Progenitor cell of endocrine pancreas (in vitro differentiated cells): ENCODE measurements around the gene CAPS2. TPM values are rescaled to one million over a fixed set of nuclear protein-coding genes. Genes with fewer than 3 reads are reported as not detected.

Experiments used
- DNase-seq: peaks from one replicate; pipeline ENCODE4 v3.0.0; 2021; ENCODE audit warnings: low spot score; ENCODE audit not compliant: unreplicated experiment
- H3K27ac Mint-ChIP-seq: 2 replicates; pipeline ENCODE4 v1.8.0; 2021; ENCODE audit warnings: mild to moderate bottlenecking, moderate library complexity, mixed read lengths
- H3K27me3 Mint-ChIP-seq: 2 replicates; pipeline ENCODE4 v1.8.0; 2021; ENCODE audit warnings: mixed read lengths
- H3K36me3 Mint-ChIP-seq: 2 replicates; pipeline ENCODE4 v1.8.0; 2022; ENCODE audit warnings: mixed read lengths; ENCODE audit not compliant: insufficient read depth
- H3K4me1 Mint-ChIP-seq: 2 replicates; pipeline ENCODE4 v1.8.0; 2021; ENCODE audit warnings: low read depth, mixed read lengths
- H3K4me3 Mint-ChIP-seq: 2 replicates; pipeline ENCODE4 v1.8.0; 2021; ENCODE audit warnings: low read depth, mild to moderate bottlenecking, moderate library complexity, mixed read lengths
- H3K9me3 Mint-ChIP-seq: 2 replicates; pipeline ENCODE4 v1.8.0; 2021; ENCODE audit warnings: low read depth, mixed read lengths
- total RNA-seq: library from RNA; stranded (reverse); gene quantifications from 2 replicates; pipeline ENCODE4 v1.2.1, GENCODE V29; 2021
- TF ChIP-seq, protein P1 (sequence below): fragments of 200-600 bp; sonication (generic); IDR thresholded peaks from one replicate; pipeline ENCODE4 v1.5.0; 2021; ENCODE audit warnings: antibody characterized with exemption, mild to moderate bottlenecking; ENCODE audit not compliant: unreplicated experiment

CAPS2 gene
- total RNA-seq, 1 donor from 2014 or later, result 9.6 TPM

DNA sequence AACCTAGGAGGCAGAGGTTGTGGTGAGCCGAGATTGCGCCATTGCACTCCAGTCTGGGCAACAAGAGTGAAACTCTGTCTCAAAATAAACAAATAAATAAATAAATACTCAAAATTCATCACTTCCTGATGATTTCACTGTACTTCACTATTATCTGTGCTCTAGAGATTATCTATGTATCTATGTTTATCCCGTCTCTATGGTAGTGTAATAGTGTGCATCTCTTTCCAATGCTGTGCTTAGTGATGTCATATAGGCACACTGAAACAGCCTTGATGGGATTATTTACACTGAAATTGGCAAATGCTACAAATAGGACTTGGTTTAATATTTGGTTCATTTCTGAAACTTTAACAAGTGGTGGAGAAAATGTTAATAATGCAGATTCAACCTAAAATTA lies 6.5 kb downstream of the CAPS2 start:
- DNase-seq, result no peak
- no peak overlapping the region for H3K27ac Mint-ChIP-seq
- peaks cover 1% of the 10 kb centered on the region for H3K4me1 Mint-ChIP-seq
- no peak overlapping the region for H3K4me3 Mint-ChIP-seq
- H3K27me3 Mint-ChIP-seq, result no peaks in the 10 kb centered on the region
- H3K9me3 Mint-ChIP-seq, result no peaks in the 10 kb centered on the region
- TF ChIP-seq, protein P1, sequence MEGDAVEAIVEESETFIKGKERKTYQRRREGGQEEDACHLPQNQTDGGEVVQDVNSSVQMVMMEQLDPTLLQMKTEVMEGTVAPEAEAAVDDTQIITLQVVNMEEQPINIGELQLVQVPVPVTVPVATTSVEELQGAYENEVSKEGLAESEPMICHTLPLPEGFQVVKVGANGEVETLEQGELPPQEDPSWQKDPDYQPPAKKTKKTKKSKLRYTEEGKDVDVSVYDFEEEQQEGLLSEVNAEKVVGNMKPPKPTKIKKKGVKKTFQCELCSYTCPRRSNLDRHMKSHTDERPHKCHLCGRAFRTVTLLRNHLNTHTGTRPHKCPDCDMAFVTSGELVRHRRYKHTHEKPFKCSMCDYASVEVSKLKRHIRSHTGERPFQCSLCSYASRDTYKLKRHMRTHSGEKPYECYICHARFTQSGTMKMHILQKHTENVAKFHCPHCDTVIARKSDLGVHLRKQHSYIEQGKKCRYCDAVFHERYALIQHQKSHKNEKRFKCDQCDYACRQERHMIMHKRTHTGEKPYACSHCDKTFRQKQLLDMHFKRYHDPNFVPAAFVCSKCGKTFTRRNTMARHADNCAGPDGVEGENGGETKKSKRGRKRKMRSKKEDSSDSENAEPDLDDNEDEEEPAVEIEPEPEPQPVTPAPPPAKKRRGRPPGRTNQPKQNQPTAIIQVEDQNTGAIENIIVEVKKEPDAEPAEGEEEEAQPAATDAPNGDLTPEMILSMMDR, result no peak
- no peaks in the 10 kb centered on the region for H3K36me3 Mint-ChIP-seq

DNA sequence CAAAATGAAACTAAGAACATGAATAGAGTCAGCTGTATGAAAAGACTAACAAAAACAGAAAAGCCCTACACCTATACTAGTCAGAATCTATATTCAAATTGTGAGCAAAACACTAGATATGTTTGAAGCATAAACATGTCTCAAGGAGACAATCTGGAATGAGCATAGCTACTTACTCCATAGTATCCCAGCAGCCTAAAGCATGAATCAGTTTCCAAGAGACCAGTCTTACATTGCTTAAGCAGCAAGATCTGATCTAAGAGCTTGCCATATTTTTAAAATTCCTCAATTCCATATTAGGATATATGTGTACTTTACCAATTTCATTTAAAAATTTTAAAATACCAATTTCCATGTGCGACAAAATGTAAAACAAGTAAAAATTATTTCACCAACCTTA lies 7.7 kb downstream of the CAPS2 start:
- H3K36me3 Mint-ChIP-seq, result no peaks in the 10 kb centered on the region
- no peak overlapping the region for H3K27ac Mint-ChIP-seq
- TF ChIP-seq, protein P1, result no peak

DNA sequence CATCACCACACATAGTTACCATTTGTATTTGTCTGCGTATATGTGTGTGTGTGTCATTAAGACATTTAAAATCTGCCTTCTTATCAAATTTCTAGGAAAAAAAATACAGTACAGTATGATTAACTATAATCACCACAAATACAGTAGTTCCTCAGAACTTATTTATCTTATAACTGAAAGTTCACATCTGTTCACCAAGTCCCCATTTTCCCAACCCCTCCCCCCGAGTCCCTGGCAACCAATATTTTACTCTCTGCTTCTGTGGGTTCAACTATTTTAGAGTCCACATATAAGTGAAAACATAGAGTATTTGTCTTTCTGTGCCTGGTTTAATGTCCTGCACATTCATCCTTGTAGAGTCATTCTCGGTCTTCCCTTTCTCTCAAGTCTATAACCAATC lies 12.3 kb downstream of the CAPS2 start:
- H3K4me1 Mint-ChIP-seq, result peaks cover 4% of the 10 kb centered on the region
- no peaks in the 10 kb centered on the region for H3K27me3 Mint-ChIP-seq
- H3K9me3 Mint-ChIP-seq, result no peaks in the 10 kb centered on the region
- H3K4me3 Mint-ChIP-seq, result no peak overlapping the region
- TF ChIP-seq, protein P1, result no peak
- no peaks in the 10 kb centered on the region for H3K36me3 Mint-ChIP-seq
- no peak overlapping the region for H3K27ac Mint-ChIP-seq
- no peak for DNase-seq

More for the DNA sequence above, 7.7 kb downstream of the CAPS2 start:
- peaks cover 4% of the 10 kb centered on the region for H3K4me1 Mint-ChIP-seq
- no peaks in the 10 kb centered on the region for H3K27me3 Mint-ChIP-seq
- no peak for DNase-seq
- H3K9me3 Mint-ChIP-seq, result no peaks in the 10 kb centered on the region
- H3K4me3 Mint-ChIP-seq, result no peak overlapping the region

DNA sequence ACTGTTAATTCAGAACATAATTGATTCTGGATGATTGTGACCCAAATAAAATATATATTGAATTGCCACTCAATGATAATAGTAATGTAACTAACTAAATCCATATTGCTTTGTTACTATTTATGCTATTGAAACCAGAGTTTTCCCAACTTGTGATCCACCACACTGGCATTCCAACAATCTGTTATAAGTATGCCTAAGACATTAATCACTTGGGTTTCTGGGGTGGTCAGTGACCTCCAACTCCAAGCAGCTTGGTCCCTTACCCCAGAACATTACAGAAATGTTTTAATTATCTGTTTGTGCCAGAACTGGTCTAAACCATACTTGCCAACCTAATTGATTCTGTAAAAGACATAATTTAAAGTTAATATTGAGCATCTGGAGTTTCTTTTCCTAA lies 14.6 kb downstream of the CAPS2 start:
- TF ChIP-seq, protein P1, result no peak
- no peak overlapping the region for H3K27ac Mint-ChIP-seq
- no peaks in the 10 kb centered on the region for H3K36me3 Mint-ChIP-seq
- no peaks in the 10 kb centered on the region for H3K9me3 Mint-ChIP-seq
- H3K4me1 Mint-ChIP-seq, result peaks cover 7% of the 10 kb centered on the region
- no peak for DNase-seq
- no peak overlapping the region for H3K4me3 Mint-ChIP-seq
- H3K27me3 Mint-ChIP-seq, result no peaks in the 10 kb centered on the region

DNA sequence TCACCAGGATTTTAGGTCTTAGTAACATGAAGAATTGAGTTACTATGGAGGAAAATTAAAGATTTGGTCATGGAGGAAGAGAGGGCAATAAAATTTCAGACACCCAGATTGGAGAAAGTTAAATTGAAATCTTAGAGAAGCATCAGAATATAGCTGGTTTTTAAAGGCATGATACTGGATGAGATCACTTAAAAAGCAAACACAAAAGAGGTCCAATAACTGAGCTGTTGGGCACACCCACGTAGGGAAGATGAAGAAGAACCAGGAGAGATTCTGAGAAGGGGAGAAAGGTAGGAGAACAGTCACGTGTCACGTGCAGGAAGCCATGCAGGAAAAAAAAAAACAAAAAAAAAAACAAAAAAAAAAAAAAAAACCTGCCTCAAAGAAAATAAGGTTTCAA lies 18.8 kb downstream of the CAPS2 start:
- no peak for DNase-seq
- TF ChIP-seq, protein P1, result no peak
- Mint-ChIP-seq H3K36me3 (no peaks in the 10 kb centered on the region), H3K4me3 (no peak overlapping the region), H3K9me3 (no peaks in the 10 kb centered on the region), H3K4me1 (peaks cover 3% of the 10 kb centered on the region), H3K27me3 (no peaks in the 10 kb centered on the region), H3K27ac (no peak overlapping the region)
